ENCODE data around the gene ZIM2.

The ZIM2 gene

GRCh38 chr19:56740501-56740900 lies 100.0 kb downstream of the ZIM2 start:
- no peak overlapping the region for H3K4ac ChIP-seq (ENCODE audit: low read length)
- peak overlapping the region; percentile 2 for H3K27ac ChIP-seq (replicated peaks; ENCODE audit: low read length)
- H2BK12ac ChIP-seq (ENCODE audit: low read length) = no peak overlapping the region
- no peak for DNase-seq (ENCODE audit: low spot score)
- peaks cover 0 to 10% of the 10 kb centered on the region in 2 donors for H3K4me1 ChIP-seq (ENCODE audit: control insufficient read depth in 2 of 2, insufficient read depth in 1 of 2, low read depth in 1 of 2, low read length in 2 of 2)
- no peak overlapping the region for H3K4me2 ChIP-seq (ENCODE audit: insufficient read depth, low read length, poor library complexity, severe bottlenecking)
- H2BK120ac ChIP-seq (ENCODE audit: low read depth, low read length) = no peak overlapping the region
- peak overlapping the region; percentile 84 for H2AFZ ChIP-seq (ENCODE audit: low read length)
- H4K8ac ChIP-seq (ENCODE audit: low read depth, low read length) = no peak overlapping the region
- no peak overlapping the region for H2AK5ac ChIP-seq (ENCODE audit: low read depth, low read length)
- no peak overlapping the region for H3K23ac ChIP-seq (ENCODE audit: low read depth, low read length, poor library complexity)
- no peaks in the 10 kb centered on the region for H3K79me1 ChIP-seq (ENCODE audit: low read depth, low read length)
- no peak overlapping the region for H2BK5ac ChIP-seq (ENCODE audit: low read length)
- no peaks in the 10 kb centered on the region for H3K36me3 ChIP-seq (replicated peaks in 1 of 2; ENCODE audit: control insufficient read depth in 2 of 2, insufficient read depth in 2 of 2, low read length in 2 of 2)
- H3K9me3 ChIP-seq (replicated peaks in 1 of 2; ENCODE audit: control insufficient read depth in 2 of 2, insufficient read depth in 1 of 2, low read depth in 1 of 2, low read length in 2 of 2) = peaks cover 14 to 16% of the 10 kb centered on the region in 2 donors
- no CpG with 5 or more reads among the region's 3 CpGs for WGBS, 2 donors (ENCODE audit: extremely low coverage in 2 of 2, insufficient read length in 2 of 2, insufficient replicate concordance in 1 of 2)
- no peak overlapping the region for H3K14ac ChIP-seq (ENCODE audit: low read length)
- H3K27me3 ChIP-seq (ENCODE audit: control insufficient read depth in 3 of 3, insufficient read depth in 3 of 3, low read depth in 1 of 3, low read length in 3 of 3) = no peaks in the 10 kb centered on the region
- no peak overlapping the region for H2BK15ac ChIP-seq (ENCODE audit: low read length)
- no peak overlapping the region for H4K91ac ChIP-seq (ENCODE audit: low read depth, low read length, poor library complexity)
- no peak overlapping the region for H3K9ac ChIP-seq (ENCODE audit: low read depth, low read length, poor library complexity)
- no peak overlapping the region for H3K18ac ChIP-seq (ENCODE audit: low read length)
- H3K4me3 ChIP-seq (ENCODE audit: low read length in 2 of 2) = no peak overlapping the region

- peaks cover 0 to 13% of the 10 kb centered on the region in 2 donors for H3K9me3 ChIP-seq (replicated peaks in 1 of 2; ENCODE audit: control insufficient read depth in 2 of 2, insufficient read depth in 1 of 2, low read depth in 1 of 2, low read length in 2 of 2)
- no peak overlapping the region for H2BK120ac ChIP-seq (ENCODE audit: low read depth, low read length)
- H3K36me3 ChIP-seq (replicated peaks in 1 of 2; ENCODE audit: control insufficient read depth in 2 of 2, insufficient read depth in 2 of 2, low read length in 2 of 2) = no peaks in the 10 kb centered on the region
- H4K91ac ChIP-seq (ENCODE audit: low read depth, low read length, poor library complexity) = no peak overlapping the region
- no peak overlapping the region for H2BK12ac ChIP-seq (ENCODE audit: low read length)
- no peak overlapping the region for H2BK5ac ChIP-seq (ENCODE audit: low read length)
- no peak overlapping the region for H2BK15ac ChIP-seq (ENCODE audit: low read length)
- peaks cover 0 to 10% of the 10 kb centered on the region in 2 donors for H3K4me1 ChIP-seq (ENCODE audit: control insufficient read depth in 2 of 2, insufficient read depth in 1 of 2, low read depth in 1 of 2, low read length in 2 of 2)
- H4K8ac ChIP-seq (ENCODE audit: low read depth, low read length) = no peak overlapping the region
- no peak overlapping the region for H2AK5ac ChIP-seq (ENCODE audit: low read depth, low read length)
- no peak overlapping the region for H3K27ac ChIP-seq (replicated peaks; ENCODE audit: low read length)
- H3K4ac ChIP-seq (ENCODE audit: low read length) = no peak overlapping the region
- H3K4me2 ChIP-seq (ENCODE audit: insufficient read depth, low read length, poor library complexity, severe bottlenecking) = no peak overlapping the region
- H3K27me3 ChIP-seq (ENCODE audit: control insufficient read depth in 3 of 3, insufficient read depth in 3 of 3, low read depth in 1 of 3, low read length in 3 of 3) = no peaks in the 10 kb centered on the region
- no peak overlapping the region for H3K14ac ChIP-seq (ENCODE audit: low read length)
- H3K18ac ChIP-seq (ENCODE audit: low read length) = no peak overlapping the region
- H3K79me1 ChIP-seq (ENCODE audit: low read depth, low read length) = no peaks in the 10 kb centered on the region
- H3K9ac ChIP-seq (ENCODE audit: low read depth, low read length, poor library complexity) = no peak overlapping the region
- no CpG with 5 or more reads among the region's 6 CpGs for WGBS, 2 donors (ENCODE audit: extremely low coverage in 2 of 2, insufficient read length in 2 of 2, insufficient replicate concordance in 1 of 2)
- no peak overlapping the region for H3K4me3 ChIP-seq (ENCODE audit: low read length in 2 of 2)
- DNase-seq (ENCODE audit: low spot score) = no peak
- H3K23ac ChIP-seq (ENCODE audit: low read depth, low read length, poor library complexity) = no peak overlapping the region
- no peak overlapping the region for H2AFZ ChIP-seq (ENCODE audit: low read length)
Measured at GRCh38 chr19:56736571-56736970, 104.0 kb downstream of the ZIM2 start.

- no peak overlapping the region for H3K14ac ChIP-seq (ENCODE audit: low read length)
- H4K91ac ChIP-seq (ENCODE audit: low read depth, low read length, poor library complexity) = no peak overlapping the region
- H2BK12ac ChIP-seq (ENCODE audit: low read length) = no peak overlapping the region
- no peak overlapping the region for H3K4ac ChIP-seq (ENCODE audit: low read length)
- H3K4me1 ChIP-seq (ENCODE audit: control insufficient read depth in 2 of 2, insufficient read depth in 1 of 2, low read depth in 1 of 2, low read length in 2 of 2) = peaks cover 0 to 9% of the 10 kb centered on the region in 2 donors
- no peak overlapping the region for H3K9ac ChIP-seq (ENCODE audit: low read depth, low read length, poor library complexity)
- no peak overlapping the region for H2BK120ac ChIP-seq (ENCODE audit: low read depth, low read length)
- no peak overlapping the region for H3K4me3 ChIP-seq (ENCODE audit: low read length in 2 of 2)
- H3K27me3 ChIP-seq (ENCODE audit: control insufficient read depth in 3 of 3, insufficient read depth in 3 of 3, low read depth in 1 of 3, low read length in 3 of 3) = no peaks in the 10 kb centered on the region
- H3K9me3 ChIP-seq (replicated peaks in 1 of 2; ENCODE audit: control insufficient read depth in 2 of 2, insufficient read depth in 1 of 2, low read depth in 1 of 2, low read length in 2 of 2) = peaks cover 4 to 9% of the 10 kb centered on the region in 2 donors
- no peak overlapping the region for H4K8ac ChIP-seq (ENCODE audit: low read depth, low read length)
- H2BK15ac ChIP-seq (ENCODE audit: low read length) = no peak overlapping the region
- H2BK5ac ChIP-seq (ENCODE audit: low read length) = no peak overlapping the region
- no peak overlapping the region for H2AK5ac ChIP-seq (ENCODE audit: low read depth, low read length)
- no CpG with 5 or more reads among the region's 2 CpGs for WGBS, 2 donors (ENCODE audit: extremely low coverage in 2 of 2, insufficient read length in 2 of 2, insufficient replicate concordance in 1 of 2)
- H2AFZ ChIP-seq (ENCODE audit: low read length) = no peak overlapping the region
- no peaks in the 10 kb centered on the region for H3K36me3 ChIP-seq (replicated peaks in 1 of 2; ENCODE audit: control insufficient read depth in 2 of 2, insufficient read depth in 2 of 2, low read length in 2 of 2)
- H3K23ac ChIP-seq (ENCODE audit: low read depth, low read length, poor library complexity) = no peak overlapping the region
- DNase-seq (ENCODE audit: low spot score) = peak; percentile 27
- H3K27ac ChIP-seq (replicated peaks; ENCODE audit: low read length) = no peak overlapping the region
- no peak overlapping the region for H3K18ac ChIP-seq (ENCODE audit: low read length)
- H3K79me1 ChIP-seq (ENCODE audit: low read depth, low read length) = no peaks in the 10 kb centered on the region
- H3K4me2 ChIP-seq (ENCODE audit: insufficient read depth, low read length, poor library complexity, severe bottlenecking) = no peak overlapping the region
Measured at GRCh38 chr19:56732976-56733375, 107.5 kb downstream of the ZIM2 start.

- H3K27me3 ChIP-seq (ENCODE audit: control insufficient read depth in 3 of 3, insufficient read depth in 3 of 3, low read depth in 1 of 3, low read length in 3 of 3) = no peaks in the 10 kb centered on the region
- H2AK5ac ChIP-seq (ENCODE audit: low read depth, low read length) = no peak overlapping the region
- H3K4me3 ChIP-seq (ENCODE audit: low read length in 2 of 2) = peak overlapping the region in 1 of 2 donors; percentile 61
- no peak overlapping the region for H2BK5ac ChIP-seq (ENCODE audit: low read length)
- H4K91ac ChIP-seq (ENCODE audit: low read depth, low read length, poor library complexity) = no peak overlapping the region
- no peak overlapping the region for H2BK12ac ChIP-seq (ENCODE audit: low read length)
- no peak overlapping the region for H3K23ac ChIP-seq (ENCODE audit: low read depth, low read length, poor library complexity)
- H2BK120ac ChIP-seq (ENCODE audit: low read depth, low read length) = no peak overlapping the region
- H3K36me3 ChIP-seq (replicated peaks in 1 of 2; ENCODE audit: control insufficient read depth in 2 of 2, insufficient read depth in 2 of 2, low read length in 2 of 2) = no peaks in the 10 kb centered on the region
- no CpG with 5 or more reads among the region's 4 CpGs for WGBS, 2 donors (ENCODE audit: extremely low coverage in 2 of 2, insufficient read length in 2 of 2, insufficient replicate concordance in 1 of 2)
- H3K4ac ChIP-seq (ENCODE audit: low read length) = no peak overlapping the region
- H3K4me1 ChIP-seq (ENCODE audit: control insufficient read depth in 2 of 2, insufficient read depth in 1 of 2, low read depth in 1 of 2, low read length in 2 of 2) = peaks cover 3 to 21% of the 10 kb centered on the region in 2 donors
- no peak overlapping the region for H4K8ac ChIP-seq (ENCODE audit: low read depth, low read length)
- peaks cover 4 to 11% of the 10 kb centered on the region in 2 donors for H3K9me3 ChIP-seq (replicated peaks in 1 of 2; ENCODE audit: control insufficient read depth in 2 of 2, insufficient read depth in 1 of 2, low read depth in 1 of 2, low read length in 2 of 2)
- DNase-seq (ENCODE audit: low spot score) = peak; percentile 14
- no peak overlapping the region for H2BK15ac ChIP-seq (ENCODE audit: low read length)
- no peak overlapping the region for H2AFZ ChIP-seq (ENCODE audit: low read length)
- H3K79me1 ChIP-seq (ENCODE audit: low read depth, low read length) = no peaks in the 10 kb centered on the region
- H3K4me2 ChIP-seq (ENCODE audit: insufficient read depth, low read length, poor library complexity, severe bottlenecking) = peak overlapping the region; percentile 15
- no peak overlapping the region for H3K9ac ChIP-seq (ENCODE audit: low read depth, low read length, poor library complexity)
- no peak overlapping the region for H3K27ac ChIP-seq (replicated peaks; ENCODE audit: low read length)
- no peak overlapping the region for H3K18ac ChIP-seq (ENCODE audit: low read length)
- H3K14ac ChIP-seq (ENCODE audit: low read length) = no peak overlapping the region
Measured at GRCh38 chr19:56727677-56728076, 112.8 kb downstream of the ZIM2 start.
